CD4-positive, alpha-beta T cell treated with Interleukin-10 for 1 hour (primary cell): ENCODE results near the gene AMIGO3.

Source experiments
- DNase-seq: peaks from one replicate; pipeline ENCODE4 v3.0.0-alpha.2; 2020

The AMIGO3 gene

DNA sequence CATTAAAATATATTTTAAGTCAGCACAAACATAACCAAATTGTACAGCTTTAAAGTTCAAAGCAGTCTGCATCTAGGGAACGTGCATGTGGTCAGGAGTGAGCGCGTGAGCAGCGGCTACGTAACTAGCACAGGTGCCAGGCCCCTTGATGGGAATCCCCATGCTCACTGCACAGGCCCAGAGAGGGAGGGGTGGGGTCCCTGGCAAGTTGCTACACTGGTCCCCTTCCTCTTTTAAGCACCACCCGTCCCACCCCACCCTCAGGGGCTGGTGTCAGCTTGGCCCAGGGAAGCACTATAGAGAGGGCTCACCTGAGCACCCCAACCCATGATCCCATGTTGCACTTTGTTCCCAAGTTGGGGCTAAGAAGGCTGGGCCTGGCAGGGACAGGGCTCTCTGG, 5.1 kb upstream of the AMIGO3 start:
- peak; percentile 61 for DNase-seq

DNA sequence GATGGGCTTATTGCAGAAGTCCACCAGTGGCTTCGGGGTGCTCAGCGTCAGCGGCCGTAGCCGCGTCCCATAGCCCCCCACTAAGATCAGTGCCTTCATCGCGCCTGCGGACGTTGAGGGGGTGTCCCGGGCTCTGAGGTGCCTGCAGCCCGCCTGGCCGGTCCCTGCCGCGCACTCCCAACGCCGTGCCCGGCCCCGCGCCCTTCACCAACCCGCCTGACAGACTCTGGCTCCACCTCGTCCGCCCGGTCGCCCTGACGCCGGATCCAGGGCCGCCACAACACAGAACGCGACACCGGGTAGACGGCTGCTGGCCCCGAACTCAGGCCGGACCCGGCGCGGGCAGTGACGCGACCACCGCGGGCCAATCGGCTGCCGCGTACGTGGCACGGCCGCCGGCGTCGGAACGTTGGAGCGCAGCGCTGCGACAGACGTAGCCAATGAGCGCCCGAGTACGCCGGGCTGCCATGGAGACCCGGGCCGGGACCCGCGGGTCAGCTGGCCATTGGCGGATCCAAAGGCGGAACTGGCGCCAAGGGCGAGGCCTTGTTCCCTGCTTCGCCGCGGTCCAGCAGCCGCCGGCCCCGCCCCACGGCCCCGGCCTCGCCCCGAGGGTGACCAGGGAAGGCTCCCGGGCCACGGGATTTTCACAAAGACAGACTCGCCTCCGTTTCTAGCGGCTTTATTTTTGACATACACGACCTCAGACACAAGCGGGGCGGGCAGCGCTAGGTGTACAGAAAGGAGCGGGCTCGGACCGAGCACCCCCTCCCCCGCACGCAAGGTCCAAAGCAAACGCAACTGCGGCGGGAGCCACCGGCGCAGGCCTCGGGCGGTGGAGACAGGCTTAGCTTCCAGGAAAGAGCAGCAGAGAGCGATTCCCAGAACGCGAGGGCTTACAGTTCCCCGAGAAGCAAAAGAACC, 4.4 kb upstream of the AMIGO3 start, which contains the start of gene GMPPB:
TSS of gene GMPPB (minus strand) at position 324 of the 924 bp plus-strand sequence. CDS start at position 99, 225 bp downstream.
- DNase-seq = peak; percentile 92

DNA sequence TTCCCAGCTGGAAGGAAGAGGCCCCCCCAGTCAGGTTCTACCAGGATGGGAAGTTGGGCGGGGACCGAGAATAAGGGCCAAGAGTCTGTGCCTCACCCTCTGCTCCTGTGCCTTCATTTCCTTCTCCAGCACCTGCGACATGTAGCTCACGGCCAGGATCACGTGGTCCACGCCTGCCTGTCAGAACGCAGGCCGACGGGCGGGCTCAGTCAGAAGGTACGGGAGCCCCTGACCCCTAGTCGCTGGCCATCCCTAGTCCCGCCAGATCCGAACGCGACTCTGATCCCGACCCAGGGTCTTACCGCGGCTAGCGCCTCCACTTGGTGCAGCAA, 3.8 kb upstream of the AMIGO3 start:
- DNase-seq = peak; percentile 67

DNA sequence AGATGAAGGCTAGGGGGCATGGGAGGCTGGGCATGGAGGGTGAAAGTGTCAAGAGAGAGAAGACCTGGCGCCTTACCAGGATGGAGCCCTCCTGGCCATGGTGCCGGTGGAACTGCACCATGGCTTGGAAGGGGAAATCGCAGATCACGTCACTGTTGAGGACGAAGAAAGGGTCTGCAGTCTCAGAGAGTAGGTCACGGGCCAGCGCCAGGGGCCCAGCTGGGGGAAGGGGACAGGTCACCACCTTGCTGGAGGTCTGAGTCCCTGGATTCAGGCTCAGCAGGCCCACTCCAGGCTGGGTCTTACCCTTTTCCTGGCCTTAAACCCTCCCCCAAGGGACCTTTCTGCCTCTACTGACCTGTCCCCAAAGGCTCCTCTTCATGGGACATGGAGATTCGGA, 3.4 kb upstream of the AMIGO3 start:
- DNase-seq = no peak

DNA sequence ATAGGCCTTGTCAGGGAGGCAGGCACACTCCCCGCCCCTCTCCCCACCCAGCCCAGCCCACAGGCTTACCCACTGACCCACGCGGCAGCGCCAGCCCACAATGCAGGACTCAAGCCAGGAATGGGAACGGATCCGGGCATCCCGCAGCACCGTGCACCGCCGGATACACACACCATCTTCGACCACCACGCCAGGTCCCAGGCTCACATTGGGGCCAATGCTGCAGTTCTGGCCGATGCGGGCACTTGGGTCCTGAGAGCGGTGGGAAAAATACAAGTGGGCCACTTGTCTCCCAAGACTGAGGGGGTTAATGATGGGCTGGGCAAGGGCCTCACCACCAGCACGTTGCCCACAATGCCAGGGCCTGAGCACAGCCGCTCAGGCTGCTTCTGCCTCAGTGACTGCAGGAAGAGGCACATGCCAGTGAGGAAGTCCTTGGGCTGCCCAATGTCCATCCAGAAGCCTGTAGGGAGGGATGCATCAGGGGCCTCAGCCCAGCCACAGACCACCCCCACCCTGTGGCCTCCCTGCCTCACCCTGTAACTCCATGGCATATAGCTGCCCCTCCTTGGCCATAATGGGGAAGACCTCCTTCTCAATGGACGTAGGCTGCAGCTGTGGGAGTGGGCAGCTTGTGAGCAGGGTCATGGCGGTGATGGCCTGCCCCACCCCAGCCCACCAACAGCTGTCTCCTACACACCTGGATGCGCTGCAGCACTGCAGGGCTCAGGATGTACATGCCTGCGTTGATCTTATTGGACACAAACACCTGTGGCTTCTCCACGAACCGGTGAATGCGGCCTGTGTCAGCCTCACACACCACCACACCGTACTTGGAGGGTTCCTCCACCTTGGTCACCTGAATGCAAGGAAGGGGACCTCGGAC, 2.7 kb upstream of the AMIGO3 start:
- no peak for DNase-seq

DNA sequence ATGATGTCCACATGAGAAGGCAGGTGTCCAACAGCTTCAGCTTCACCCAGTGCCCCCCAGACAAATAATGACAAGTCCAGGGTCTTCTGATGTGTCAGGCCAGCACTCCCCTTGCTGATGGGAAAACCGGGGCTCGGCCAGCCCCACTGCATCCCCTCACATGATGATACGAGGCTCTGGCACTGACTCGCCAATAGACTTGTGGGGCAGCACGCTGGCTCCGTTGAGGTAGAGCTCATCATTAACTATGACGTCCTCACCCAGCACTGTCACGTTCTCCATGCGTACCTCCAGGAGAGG, 2.1 kb upstream of the AMIGO3 start:
- no peak for DNase-seq

DNA sequence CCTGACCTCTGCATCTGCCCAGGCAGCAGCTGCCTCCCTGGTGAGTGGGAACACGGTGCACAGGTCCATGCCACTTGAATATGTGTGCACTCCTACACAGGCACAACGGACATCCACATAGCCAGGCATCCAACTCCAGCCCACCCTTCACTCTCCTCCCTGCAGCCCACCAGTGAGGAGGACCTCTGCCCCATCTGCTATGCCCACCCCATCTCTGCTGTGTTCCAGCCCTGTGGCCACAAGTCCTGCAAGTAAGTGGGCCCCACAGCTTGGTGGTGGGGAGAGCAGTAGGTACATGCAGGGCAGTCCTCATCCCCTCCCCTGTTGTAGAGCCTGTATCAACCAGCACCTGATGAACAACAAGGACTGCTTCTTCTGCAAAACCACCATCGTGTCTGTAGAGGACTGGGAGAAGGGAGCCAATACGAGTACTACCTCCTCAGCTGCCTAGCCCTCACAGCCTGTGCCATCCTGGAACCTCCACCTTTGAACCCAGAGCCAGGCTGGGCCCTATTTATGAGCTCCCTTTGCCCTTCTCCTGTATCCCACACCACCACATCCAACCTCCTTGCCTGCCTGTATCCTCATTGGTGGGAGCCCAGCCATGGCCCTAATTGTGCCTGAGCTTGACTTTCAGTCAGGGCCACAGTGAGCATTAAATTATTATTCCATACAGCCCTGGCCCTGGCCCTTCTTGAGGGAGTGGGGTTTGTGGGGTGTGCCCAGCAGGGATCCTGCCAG, 1.5 kb upstream of the AMIGO3 start:
- DNase-seq = no peak

DNA sequence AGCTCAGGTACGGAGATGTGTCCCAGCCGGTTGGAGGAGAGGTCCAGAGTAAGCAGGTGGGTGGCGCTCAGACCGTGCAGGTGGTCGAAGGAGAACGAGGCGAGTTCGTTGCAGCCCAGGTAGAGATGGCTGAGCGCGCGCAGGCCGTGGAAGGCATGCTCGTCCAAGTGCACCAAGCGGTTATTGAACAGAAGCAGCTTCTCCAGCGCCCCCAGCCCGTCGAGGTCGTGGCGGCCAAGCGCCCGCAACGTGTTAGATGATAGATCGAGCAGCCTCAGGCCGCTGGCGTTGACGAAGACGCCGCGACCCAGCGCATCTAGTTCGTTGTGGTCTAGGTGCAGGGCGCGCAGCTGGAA, 648 bp downstream of the AMIGO3 start:
- DNase-seq = no peak

DNA sequence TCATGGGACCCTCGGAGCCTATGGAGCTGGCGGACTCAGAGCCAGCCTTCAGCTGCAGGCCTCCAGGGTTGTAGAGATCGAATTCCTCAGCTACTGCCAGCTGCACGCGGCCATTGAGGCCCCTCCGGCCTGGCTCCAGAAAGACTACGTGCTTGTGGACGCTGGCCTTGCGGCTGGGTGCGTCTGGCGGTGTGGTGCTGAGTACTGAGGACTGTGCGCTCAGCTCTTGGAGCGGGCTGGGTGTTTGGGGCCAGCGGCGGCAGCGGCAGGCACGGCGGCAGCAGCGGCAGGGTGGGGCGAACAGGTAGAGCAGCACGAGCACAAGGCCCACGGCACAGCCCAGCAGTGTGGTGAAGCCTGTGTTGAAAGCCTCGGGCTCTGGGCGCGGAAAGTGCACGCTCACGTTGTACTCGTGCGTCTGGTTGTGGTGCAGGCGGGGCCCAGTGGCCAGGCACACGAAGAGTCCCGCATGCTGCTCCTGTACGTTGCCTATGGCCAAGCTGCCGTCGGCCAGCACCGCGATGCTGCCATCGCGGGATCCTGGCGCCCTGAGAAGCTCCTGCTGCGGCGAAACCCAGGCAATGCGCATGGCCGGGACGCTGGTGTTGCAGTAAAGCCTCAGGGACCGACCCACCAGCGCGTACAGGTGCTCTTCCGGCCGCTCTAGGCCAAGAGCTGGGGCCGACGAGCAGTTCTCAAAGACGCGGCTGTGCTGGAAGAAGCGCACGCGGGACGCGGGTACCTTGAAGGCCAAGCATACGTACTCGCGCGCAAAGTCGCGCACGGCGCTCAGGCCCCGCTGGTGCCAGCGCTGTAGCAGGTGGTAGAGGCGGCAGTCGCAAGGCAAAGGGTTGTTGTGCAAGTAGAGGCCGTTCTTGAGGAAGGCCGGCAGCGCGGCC, 1.3 kb downstream of the AMIGO3 start:
- no peak for DNase-seq

DNA sequence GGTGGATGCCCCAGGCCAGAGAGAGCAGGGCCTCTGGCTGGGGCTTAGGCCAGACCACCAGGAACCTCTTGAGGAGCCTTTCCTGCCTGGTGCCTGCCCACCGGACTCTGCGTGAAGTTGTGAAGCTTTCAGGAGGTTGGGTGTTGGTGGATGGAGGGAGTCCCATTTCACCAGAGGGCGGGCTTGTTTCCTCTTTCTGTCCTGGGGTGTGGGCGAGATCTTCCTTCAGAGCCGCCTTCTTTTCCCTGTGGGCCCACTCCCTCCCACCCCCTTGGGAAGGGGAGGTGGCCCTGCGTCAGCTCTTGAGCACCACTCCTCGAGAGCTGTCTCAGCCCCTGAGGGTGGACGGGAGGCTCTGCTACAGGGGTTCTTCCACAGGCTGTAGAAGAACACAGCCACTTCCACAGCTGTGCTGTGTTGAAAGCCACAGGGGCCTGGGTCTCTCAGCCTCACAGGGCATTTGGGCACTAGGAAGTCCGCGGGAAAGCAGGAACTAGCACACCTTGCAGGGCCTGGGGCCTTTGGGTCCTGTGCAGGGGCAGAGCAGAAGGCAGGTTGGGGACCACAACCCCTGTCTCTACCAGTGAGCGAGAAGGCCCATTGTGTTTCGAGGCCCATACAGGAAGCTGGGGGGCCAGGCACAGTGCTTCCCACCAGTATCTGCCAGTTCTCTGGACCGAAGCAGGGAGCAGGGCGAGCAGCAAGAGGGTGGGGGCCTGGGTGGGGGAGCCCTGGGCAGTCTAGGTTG, 2.1 kb downstream of the AMIGO3 start:
- no peak for DNase-seq

DNA sequence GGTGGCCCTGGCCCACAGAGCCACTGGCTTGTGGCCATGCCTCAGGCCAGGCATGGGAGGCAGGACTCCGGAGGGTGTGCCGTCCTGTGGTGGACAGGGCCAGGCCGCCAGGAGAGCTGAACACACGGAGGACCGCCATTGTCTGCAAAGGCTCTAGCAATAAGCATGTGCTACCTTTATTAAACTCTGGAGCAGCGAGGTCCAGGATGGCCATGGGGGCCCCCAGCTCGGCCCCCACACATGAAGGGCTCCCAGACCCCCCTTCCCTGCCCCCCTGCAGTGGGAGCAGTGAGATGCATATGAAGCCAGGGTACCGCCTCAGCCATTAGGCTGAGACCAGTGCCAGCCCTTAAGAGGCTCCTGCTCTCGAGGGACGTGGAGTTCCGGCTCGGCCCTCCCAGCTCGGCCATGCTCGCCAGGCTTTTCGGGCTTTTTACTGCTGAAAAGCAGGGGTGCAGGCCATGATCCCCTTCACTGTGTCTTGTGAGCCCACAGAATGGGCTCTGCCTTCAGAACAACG, 2.7 kb downstream of the AMIGO3 start:
- no peak for DNase-seq

DNA sequence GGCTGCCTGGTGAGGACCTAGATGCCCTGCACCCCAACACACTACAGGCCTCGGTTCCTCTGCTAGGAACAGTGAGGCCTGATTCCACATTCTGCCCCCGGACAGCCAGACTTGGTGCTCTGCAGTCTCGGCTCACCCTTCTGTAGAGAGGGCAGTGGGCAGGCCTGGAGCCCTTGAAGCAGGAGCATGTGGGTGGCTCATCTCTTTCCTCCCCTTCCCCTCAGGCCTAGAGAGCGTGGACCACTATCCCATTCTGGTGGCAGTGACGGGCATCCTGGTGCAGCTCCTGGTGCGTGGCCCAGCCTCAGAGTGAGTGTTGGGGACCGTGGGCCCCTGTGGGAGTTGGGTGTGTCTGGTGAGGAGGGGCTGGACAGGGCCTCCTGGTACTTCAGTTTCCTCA, 3.3 kb downstream of the AMIGO3 start:
- no peak for DNase-seq

DNA sequence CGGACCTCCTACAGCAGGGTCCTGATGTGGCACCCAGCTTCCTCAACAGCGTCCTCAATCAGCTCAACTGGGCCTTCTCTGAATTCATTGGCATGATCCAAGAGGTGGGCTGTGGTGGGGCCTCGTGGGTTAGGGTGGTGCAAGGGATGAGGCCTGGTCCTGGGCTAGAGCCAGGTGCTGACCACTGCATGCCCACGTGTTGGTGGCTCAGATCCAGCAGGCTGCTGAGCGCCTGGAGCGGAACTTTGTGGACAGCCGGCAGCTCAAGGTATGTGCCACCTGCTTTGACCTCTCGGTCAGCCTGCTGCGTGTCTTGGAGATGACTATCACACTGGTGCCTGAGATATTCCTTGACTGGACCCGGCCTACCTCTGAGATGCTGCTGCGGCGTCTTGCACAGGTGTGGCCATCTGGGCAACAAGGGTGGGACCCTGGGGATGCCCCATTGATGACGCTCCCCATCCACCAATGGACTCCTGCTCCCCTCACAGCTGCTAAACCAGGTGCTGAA, 3.8 kb downstream of the AMIGO3 start:
- DNase-seq = no peak

DNA sequence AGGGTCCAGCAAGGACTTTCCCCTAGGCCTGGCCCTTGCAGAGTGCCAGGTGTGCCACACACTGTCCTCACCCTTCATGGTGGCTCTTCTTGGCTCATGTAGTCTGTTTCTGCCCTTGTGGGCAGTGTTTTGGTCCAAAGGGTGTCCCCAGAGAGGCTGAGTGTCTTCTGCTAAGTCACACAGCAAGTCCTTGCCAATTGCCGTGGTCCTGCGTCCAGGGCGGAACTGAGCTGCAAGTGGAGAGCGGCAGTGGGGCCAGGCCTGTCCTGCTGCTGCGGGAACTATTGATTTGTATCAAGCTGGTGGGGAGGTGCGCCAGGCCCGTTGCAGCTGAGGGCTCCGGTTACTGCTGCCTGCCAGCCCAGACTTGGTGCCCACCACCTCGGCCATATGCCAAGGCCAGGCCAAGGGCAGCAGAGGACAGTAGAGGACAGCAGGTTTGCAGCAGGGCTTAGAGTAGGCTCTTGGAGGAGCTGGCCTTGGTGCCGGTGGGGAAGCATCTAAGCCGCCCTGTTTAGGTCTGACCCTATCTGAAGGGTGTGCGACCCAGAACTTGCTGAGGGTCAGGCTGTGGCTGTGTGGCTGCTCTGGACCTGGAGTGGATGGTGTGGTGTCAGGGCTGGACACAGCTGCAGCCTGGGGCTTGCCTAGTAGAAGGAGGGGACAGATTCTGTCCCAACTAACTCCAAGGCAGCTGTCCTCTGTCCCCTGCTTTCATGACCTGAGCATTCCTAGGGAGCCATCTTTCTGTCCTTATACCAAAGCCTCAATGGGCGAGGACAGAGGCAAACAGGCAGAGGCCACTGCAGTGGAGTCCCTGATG, 4.5 kb downstream of the AMIGO3 start:
- DNase-seq = no peak

DNA sequence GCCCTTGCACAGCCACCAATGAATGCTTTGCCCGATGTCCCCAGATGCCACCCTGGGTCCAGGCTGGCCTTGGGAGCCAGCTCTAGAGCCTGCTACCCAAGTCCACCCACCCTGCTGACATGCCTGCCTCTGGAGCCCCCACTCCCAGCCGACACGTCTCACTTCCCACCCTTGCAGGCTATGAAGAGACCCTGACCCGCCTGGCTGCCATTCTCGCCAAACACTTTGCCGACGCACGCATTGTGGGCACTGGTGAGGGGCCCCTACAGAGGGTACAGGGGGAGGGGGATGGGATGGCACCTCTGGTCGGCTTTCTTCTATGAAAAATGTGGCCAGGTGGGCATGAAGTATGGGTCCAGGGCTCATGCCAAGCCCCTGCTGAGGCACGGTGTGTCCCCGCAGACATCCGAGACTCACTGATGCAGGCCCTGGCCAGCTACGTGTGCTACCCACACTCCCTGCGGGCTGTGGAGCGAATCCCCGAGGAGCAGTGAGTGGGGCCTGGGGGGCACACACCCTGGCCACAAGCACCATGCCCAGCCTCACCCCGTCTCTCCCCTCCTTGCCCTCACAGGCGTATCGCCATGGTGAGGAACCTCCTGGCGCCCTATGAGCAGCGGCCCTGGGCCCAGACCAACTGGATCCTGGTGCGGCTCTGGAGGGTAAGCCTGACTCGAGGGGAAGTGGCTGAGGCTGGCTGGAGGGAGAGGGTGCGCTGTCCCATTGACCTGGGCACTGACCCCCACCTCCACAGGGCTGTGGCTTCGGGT, 6.0 kb downstream of the AMIGO3 start:
- DNase-seq = no peak

DNA sequence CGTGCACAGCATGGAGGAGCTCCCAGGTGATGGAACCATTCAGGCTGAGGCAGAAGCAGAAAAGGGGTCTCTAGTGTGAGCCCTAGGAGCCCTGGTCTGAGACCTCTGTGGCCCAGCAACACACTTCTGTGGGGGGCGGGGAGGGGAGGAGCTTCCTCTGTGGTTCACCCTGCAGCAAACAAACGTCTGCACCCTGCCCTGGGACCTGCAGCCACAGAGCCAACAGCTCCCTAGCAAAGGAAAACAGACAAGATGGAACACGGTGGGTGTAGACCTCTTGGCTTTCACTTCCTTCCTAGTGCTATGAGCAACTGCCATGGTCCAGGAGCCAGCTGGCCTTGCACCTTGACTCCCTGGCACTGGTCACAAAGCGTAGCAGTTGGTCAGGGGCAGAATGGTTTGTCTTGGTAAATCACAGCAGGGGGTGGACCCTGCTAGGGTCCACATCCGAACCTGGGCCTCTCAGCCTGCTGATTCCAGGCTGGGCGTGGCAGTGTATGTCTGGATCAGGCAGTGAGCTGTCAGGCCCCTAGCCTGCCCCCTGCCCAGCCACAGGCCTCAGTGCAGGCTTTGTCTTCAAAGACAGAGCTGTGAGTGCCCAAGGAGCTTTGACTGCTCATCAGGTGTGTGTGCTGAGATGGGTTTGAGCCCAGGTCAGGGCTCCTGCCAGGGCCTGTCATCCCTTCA, 6.7 kb downstream of the AMIGO3 start:
- DNase-seq = no peak

DNA sequence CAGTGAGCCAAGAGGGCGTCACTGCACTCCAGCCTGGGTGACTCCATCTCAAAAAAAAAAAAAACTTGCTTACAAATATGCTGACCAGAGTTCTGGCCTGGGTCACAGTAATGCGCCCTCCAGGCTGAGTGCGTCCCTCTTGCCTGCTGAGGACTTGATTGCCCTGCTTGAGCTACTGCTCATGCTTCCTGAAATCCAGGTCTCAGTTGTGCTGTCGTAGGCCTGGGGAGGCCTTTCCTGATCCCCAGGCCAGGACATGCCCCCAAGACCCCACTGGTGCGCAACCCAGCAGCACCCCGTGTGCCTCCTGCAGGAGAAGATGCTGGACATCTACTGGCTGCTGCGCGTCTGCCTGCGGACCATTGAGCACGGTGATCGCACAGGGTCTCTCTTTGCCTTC, 7.3 kb downstream of the AMIGO3 start:
- DNase-seq = no peak

DNA sequence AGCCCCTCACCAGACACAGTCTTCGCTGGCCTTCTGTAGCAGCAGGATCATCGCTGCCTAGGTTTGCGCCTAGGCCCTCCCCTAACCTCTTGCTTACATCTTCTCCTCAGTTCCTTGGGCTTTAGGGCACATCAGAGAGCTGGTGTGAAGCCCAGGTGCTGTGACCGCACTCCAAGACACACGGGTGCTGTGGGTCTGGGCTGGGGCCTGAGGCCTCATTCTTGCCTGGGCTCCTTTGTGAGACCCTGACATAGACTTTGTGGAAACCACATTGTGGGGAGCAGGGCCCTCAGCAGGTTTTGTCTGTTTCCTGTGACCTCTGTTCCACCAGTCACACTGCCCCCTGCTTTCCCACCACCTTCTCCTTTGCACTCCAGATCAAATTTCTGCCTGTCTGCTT, 8.0 kb downstream of the AMIGO3 start:
- no peak for DNase-seq

DNA sequence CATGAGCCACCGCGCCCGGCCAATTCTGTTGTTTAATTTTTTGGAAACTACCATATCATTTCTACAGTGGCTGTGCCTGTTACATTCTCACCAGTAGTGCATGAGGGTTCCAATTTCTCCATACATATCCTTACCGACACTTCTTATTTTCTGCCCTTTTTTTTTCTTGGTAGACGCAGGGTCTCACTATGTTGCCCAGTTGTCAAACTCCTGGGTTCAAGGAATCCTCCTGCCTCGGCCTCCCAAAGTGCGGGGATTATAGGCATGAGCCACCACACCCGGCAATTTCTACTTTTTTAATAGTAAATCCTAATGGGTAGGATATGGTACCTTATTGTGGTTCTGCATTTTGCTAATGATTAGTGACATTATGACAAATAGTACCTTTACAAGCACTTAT, 9.6 kb downstream of the AMIGO3 start:
- DNase-seq = no peak
